HG02571 (cell line): Measurements from ENCODE around the gene STAT4.

Experiments used
- ATAC-seq: cut with Tn5 transposase; IDR thresholded peaks from one replicate; pipeline ENCODE4 v1.9.1; 2021; ENCODE audit warnings: mild to moderate bottlenecking, moderate library complexity; ENCODE audit not compliant: unreplicated experiment

The STAT4 gene

GRCh38 chr2:191019376-191019775 is 131.4 kb downstream of the STAT4 start:
- ATAC-seq, result no peak

DNA sequence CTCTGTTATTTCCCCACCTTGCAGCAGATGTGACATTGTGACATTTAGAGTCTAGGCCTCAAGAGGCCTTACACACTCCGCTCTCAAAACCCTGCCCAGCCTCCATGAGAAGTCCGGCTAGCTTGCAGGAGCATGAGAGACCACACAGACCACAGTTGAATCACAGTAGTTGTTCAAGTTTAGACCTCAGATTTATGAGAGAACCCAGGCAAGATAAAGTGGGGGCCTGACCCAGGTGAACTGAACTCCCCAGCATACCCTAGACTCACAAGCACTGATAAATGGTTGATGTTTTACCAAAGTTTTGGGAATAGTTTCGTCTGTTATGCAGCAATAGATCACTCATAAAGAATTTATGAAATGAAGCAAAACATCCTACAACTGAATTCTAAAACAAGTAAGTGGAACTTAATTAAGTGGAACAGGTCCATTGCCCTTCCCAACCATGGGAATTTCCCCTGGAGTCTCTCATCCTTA is 132.1 kb downstream of the STAT4 start:
- no peak for ATAC-seq

DNA sequence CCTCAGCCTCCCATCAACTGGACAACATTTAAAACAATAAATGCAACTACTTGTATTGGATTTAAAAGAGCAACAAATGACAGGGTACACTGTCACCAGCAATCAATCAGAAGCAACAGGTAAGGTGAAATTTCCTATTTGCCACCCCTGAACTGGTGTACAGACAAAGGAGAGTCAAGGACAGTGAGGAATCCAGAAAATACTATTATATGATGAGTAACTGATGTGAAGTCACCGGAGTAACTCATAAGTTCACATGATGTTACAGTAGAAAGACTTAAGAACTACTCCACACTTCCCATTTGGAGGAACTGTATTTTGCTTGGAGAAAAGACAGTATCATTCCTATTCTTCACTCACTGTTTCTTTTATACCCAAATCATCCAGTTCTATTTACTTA is 132.7 kb downstream of the STAT4 start:
- ATAC-seq, result no peak

- no peak for ATAC-seq
Measured at GRCh38 chr2:191015831-191016230, 135.0 kb downstream of the STAT4 start.

GRCh38 chr2:191015239-191015638 is 135.6 kb downstream of the STAT4 start:
- no peak for ATAC-seq

DNA sequence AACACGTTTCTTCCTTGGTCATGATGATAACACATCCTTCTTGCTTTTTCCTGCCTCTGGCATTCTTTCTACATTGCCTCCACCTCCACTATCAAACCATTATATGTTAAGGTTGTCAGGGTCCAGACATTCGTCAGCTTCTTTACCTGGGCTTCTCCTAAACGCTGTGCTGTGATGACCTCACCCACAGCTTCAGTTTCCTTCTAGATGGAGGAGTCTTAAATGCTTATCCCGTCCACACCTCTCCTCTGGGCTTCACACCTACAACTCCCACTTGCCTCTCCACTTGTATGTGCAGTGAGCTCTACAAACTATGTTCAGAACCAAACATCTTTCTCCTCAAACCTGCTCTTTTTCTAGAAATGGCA is 136.2 kb downstream of the STAT4 start:
- no peak for ATAC-seq

- ATAC-seq, result peak; percentile 76
Measured at GRCh38 chr2:191013932-191014652, 136.7 kb downstream of the STAT4 start, which contains the start of gene STAT1. Gene STAT1, minus strand, starts transcription at chr2:191014171. Its CDS starts 4,168 bp downstream, at chr2:191010003.

- ATAC-seq, result no peak
Measured at GRCh38 chr2:191013682-191013931, 137.2 kb downstream of the STAT4 start.

- no peak for ATAC-seq
Measured at GRCh38 chr2:191012845-191013681, 137.7 kb downstream of the STAT4 start.

DNA sequence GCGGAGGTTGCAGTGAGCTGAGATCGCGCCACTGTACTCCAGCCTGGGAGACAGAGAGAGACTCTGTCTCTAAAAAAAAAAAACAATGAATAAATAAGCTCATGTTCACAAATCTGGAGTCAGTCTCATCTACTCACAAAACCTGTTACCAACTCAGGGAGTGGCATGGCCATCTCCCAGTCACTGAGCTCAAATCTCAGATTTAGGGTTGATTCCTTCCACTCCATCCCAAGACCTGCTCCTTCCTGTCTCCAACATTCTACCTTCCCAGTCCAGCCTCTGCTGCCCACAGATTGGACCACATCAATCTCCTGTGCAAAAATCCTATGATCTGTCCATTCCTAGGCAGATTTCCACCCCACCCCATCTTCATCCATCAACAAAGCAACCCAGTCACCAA is 138.4 kb downstream of the STAT4 start:
- ATAC-seq, result no peak

DNA sequence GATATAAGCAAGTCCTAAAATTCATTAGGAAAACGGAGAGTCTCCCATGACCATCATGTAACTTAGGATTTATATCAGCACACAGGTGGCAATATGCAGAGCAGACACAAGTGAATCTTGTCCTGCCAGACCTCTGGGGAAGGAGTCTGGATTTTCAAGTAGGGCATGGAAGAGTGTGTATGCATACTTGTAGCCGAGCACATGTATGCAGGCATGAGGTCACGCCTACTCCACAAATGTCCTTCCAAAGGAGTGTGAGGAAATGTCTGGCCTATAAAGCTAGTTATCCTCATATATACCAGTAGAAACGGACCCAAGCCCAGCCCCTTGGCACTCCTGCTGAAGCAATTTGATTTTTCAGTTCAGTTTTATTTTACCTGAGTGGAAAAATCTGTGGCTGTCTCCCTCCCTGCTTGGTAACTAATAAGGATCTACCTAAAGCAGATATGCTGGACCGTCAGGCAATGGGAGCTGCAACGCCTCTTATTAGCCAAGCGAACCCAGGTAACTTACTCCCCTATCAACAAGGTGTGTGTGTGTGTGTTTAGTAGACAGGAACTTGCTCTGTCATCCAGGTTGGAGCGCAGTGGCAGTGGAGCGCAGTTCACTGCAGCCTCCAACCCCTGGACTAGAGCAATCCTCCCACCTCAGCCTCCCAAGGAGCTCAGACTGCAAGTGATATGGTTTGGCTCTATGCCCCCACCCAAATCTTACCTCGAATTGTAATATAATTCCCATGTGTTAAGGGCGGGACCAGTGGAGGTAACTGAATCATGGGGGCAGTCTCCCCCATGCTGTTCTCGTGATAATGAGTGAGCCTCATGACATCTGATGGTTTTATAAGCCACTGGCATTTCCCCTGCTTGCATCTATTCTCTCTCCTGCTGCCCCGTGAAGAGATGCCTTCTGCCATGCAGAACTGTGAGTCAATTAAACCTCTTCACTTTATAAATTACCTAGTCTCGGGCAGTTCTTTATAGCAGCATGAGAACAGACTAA is 139.6 kb downstream of the STAT4 start:
- no peak for ATAC-seq

DNA sequence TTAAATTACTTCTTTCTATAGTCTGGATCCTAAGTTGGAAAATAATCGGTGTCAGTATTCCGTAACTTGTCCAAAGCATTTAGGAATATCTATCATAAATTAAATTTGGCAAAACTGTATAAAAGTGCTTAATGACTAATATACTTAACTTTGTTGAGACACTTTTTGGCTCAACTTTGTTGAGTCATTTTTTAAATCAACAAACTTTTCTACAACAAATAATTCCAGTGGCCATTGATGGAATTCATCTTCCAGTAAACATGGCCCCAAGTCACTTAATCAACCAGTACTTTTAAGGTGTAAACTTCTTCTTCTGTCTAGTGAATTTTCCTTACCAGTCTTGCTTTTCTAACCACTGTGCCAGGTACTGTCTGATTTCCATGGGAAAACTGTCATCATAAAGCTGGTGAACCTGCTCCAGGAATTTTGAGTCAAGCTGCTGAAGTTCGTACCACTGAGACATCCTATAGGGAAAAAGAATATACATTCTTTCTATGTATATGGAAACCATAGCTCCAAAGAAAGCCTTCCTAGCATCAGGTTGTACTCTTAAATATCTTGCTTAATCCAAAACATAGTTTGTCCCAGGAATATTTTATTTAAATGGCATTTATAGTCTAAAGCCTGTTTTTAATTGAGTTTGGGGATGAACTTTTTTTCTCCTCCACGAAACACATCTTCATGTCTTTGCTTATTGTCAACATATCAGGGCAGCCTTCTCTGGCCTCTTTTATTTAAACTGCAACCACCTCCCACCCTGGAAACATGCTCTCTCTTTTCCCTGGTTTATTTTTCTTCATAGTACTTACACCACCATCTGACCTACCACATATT is 141.0 kb downstream of the STAT4 start:
- no peak for ATAC-seq

DNA sequence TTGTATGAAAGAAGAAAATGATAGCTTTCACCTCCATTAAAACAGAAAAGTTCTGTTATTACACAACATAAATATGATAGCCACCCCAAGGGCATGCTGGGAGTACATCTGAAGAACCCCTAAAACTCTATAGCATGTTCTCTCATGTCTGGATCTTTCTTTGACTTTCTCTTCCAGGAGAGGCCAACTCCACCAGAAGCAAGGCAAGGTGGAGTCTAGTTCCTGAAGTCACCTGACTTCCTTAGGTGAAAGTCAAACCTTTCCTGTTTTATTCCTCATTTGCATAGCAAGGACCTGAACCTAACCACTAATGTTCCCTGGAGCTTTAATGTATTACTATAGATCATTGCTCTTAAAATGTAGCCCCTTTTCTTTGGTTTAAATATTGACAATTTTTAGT is 142.5 kb downstream of the STAT4 start:
- no peak for ATAC-seq

DNA sequence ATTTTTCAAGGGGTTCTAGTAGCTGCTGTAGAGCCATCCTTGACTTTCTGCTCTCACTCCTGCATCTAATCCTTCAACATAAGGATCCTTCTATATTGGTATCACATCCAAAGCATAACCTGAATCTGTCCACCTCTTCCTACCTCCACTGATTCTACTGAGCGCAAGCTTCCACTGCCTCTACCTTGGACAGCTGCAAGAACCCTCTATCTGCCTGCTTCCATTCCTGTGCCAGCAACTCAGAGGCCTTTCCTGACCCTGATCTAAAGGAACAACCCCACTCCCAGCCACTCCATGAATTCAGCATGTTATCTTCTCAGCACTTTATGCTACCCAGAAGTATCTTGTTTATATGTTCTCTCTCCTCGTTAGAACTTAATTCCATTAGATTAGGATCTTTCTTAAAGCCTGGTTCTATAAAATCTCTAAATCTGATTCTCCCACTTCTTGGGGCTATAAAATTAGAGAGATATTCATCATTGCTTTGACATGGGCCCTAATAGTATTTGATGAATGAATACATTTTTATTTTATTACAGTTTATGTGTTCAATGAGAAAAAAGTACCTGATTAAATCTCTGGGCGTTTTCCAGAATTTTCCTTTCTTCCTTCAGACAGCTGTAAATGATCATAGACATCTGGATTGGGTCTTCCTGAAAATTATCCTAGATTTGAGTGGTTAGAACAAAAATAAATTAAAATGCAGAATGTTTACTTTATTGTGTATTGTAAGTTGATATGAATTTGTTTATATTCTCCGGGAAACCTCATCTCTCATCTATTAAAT is 143.6 kb downstream of the STAT4 start:
- no peak for ATAC-seq

GRCh38 chr2:191006297-191006696 is 144.5 kb downstream of the STAT4 start:
- ATAC-seq, result no peak

- ATAC-seq, result no peak
Measured at GRCh38 chr2:191003405-191004309, 147.1 kb downstream of the STAT4 start.

DNA sequence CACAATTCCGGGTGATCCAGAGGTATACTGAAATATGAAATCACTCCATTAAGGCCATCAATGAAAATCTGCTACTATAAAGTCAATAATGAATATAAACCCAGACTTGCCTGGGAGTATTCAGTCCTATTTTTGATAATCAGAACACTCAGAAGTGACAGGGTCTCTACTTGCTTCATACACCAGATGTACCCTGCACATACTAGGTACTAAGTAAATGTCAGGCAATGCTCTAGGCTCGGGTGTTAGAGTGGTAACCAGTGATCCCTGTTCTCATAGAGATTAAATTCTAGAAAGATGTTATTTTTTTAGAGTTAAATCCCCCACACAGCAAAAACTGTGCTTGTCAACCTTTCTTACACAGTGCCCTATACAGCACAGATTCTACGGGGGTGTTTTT is 149.2 kb downstream of the STAT4 start:
- ATAC-seq, result no peak

GRCh38 chr2:191001032-191001431 is 149.8 kb downstream of the STAT4 start:
- no peak for ATAC-seq
